Lung microvascular endothelial cell (primary cell): ENCODE measurements around the gene OSBPL1A. TPM values are rescaled to one million over a fixed set of nuclear protein-coding genes. Genes with fewer than 3 reads are reported as not detected.

ENCODE experiments used
- DNase-seq, 2 donors: peaks; one replicate each; pipeline versions ENCODE4 v3.0.0 to v3.0.0-alpha.2; 2010; ENCODE audit warnings: low read depth in 2 of 2
- total RNA-seq: library from RNA; depleted of rRNA; stranded (reverse); fragments of >200 nt; gene quantifications from 2 replicates; pipeline ENCODE4 v1.2.1, GENCODE V29; 2014

Gene OSBPL1A
- total RNA-seq, 1 donor from 2014 or later: 8.7 TPM

DNA sequence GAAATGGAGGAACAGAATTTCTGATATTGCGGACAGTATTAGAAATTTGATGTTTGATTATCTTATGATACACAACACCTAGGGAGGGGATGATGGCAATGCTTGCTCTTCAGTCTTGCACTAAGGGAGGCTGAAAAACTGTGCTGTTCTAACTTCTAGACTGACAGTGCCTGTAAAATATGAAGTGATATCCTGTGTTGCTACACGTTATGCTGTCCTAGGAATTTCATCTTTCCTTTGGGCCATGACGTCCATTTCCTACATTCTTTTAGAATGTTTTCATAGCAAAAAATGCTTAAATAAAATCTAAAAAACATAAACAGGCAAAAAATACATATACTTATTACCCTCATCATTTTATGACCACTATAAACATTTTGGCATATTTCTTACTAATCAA, 55.3 kb downstream of the OSBPL1A start:
- peak; percentile 59 to 74 for DNase-seq

GRCh38 chr18:24341361-24341760, 56.3 kb downstream of the OSBPL1A start:
- no peak for DNase-seq

DNA sequence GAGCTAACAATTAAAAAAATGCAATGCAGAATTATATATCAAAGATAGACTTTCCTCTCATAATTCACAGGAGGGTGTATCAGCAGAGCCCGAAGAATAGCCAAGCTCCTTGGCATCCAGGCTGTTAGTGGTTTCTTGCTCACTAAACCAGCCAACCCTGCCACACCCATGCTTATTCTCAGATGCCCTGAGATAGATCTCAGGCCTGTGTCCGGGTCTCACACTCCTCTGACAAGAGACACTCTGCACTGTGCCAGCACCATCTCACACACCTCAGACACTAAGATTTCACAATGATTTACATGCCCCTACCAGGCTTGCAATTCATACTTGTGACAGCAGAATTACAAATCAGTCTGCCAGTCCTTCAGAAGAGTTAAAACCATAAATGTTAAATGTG, 64.5 kb downstream of the OSBPL1A start:
- DNase-seq: no peak

DNA sequence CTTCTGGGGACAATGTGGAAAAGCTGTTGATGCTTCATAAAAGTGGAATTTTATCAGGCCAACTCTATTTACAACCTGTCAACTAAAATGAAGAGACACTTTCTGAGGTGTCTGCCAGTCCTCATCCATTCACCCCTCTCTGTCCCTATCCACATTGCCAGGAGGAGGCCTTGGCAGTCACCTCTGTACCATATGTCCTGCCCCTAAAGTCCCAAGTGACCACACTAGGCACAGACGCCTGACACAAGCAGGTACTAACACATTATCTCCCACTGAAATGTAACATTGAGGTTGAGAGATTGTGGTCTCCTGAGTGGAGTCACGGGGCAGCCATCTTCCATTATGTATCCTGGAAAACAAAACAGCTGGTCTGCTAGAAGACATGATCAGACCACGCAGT, 71.4 kb downstream of the OSBPL1A start:
- DNase-seq: no peak

- DNase-seq: peak; percentile 24 to 68
Measured at GRCh38 chr18:24322584-24323136, 75.0 kb downstream of the OSBPL1A start.

- no peak for DNase-seq
Measured at GRCh38 chr18:24321071-24321470, 76.6 kb downstream of the OSBPL1A start.

- DNase-seq: no peak
Measured at GRCh38 chr18:24319757-24320156, 77.9 kb downstream of the OSBPL1A start.

DNA sequence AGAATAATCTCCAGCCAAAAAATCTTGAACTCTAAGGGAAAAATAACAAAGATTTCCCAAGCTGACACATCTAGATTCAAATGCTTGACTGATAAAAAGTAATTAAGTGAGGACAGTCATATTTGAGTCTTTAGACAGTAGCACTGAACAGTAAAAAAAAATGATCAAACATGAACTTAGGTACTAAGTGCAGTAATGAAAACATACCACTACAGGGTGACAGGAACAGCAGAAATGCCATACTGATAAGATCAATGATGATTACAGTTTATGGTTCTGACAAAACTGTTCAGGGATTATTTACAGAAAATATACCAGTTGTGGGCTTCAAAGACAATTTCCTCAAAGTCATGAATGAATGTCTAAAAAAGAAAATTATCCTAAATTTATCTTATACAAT, 80.3 kb downstream of the OSBPL1A start:
- DNase-seq: peak in 1 of 2 donors; percentile 4

GRCh38 chr18:24315170-24315569, 82.5 kb downstream of the OSBPL1A start:
- DNase-seq: peak in 1 of 2 donors; percentile 1

DNA sequence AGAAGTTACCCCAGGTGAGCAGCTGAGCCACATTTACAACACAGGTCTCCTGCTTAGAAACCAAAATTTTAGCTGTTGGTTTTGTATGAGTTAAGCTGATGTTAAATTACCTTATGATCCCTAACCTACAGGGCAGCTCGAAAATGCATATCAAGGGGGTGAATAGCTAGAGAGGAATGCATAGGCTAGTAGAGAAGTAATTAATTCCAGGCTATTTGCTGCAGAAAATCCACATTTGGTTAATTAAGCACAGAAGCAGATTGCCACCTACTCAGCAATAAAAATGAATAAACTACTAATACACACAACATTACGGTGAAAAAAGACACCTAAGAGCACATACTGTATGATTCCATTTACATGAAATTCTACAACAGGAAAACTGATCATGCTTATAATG, 91.4 kb downstream of the OSBPL1A start:
- no peak for DNase-seq

- no peak for DNase-seq
Measured at GRCh38 chr18:24300703-24301102, 96.9 kb downstream of the OSBPL1A start.

DNA sequence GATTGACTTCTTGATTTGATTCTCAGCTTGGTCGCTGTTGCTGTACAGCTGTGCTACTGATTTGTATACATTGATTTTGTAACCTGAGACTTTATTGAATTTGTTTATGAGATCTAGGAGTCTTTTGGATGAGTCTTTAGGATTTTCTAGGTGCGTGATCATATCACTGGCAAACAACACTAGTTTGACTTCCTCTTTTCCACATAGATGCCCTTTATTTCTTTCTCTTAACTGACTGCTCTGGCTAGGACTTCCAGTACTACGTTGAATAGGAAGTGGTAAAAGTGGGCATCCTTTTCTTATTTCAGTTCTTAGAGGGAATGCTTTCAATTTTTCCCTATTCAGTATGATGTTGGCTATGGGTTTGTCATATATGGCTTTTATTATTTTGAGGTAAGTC, 101.3 kb downstream of the OSBPL1A start:
- DNase-seq: no peak

DNA sequence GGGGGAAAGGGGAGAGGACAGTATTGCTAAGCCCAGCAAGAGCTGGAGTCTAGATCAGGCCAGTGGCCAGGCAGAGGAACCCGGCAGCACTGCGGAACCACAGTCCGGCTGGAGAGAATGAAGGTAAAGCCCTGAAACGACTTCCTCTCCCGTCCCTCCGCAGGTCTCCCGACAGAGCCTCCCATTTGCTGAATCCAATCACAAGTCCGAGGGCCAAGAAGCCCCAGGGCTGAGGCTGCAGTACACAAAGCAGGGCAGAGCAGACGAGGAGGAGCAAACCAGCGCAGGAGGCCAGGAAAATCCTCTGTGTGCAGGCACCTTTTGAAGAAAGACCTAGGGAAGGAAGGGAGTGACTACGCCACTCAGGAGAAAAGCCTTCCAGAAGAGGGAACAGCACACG, 104.4 kb downstream of the OSBPL1A start:
- DNase-seq: no peak

DNA sequence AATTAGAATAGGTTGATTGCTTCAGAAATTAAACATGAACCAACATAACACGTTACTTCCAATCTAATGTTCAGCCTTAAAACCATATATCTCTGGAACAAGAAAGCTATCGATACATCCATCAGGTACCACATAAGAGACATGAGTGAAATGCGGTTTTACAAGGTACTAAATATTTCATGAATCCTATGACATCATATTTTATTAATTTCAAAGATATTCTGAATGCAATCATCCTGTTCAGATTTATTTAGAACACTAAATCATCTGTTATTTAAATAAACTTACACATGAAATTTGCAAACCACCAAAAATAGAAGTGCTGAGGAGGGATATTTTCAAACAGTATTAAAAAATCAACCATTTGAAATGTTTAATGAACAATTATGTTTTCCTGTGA, 119.0 kb downstream of the OSBPL1A start:
- DNase-seq: no peak

- no peak for DNase-seq
Measured at GRCh38 chr18:24277516-24278195, 120.0 kb downstream of the OSBPL1A start.

DNA sequence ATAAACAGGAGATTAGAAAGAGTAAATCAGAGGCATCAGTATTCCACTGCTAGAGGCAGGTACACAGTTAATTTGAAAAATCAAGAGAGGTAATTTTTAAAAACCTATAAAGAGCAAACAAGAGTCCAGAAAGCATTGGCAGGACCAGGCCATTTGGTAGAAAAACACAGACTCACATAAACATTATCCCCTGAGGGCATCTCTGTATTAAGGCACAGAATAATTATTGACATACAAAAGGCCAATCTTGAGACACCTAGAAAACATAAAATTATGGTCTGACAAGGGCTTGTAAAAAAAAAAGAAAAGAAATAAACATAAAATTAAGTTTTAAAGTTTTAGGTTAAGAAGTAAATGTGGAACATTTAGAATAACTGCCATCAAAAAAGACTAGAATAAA, 120.6 kb downstream of the OSBPL1A start:
- DNase-seq: no peak

DNA sequence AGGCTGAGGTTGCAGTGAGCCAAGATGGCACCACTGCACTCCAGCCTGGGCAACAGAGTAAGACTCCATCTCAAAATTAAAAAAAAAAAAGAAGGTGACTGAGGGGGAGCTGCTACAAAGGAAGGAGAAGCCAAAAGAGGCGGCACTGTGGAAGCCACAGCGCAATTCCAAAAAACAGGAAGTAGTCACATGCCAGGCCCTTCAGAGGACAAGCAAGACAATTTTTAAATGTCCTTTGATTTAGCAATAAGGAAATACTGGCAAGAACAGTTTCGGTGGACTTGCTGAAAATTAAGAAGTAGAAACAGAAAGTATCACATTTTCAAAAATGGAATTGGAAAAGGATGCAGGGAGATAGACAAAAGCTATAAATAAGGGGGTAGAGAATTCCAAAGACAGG, 122.8 kb downstream of the OSBPL1A start:
- DNase-seq: no peak

DNA sequence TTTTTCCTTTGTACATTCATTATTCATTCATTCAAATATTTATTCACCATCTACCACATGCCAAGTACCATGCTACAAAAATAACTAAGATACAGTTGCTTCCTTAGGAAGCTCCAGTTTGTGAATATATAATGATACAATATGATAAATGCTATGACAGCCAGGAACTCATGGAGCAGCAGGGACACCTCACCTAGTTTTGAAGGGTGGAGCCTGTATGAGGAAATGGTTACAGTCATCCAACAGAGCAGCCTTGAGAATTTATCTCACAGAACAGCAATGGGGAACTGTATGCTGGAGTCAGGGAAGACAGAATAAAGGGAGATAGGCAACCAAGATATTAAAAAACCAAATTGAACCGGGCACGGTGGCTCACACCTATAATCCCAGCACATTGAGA, 124.0 kb downstream of the OSBPL1A start:
- no peak for DNase-seq

GRCh38 chr18:24272229-24272525, 125.4 kb downstream of the OSBPL1A start:
- DNase-seq: no peak

DNA sequence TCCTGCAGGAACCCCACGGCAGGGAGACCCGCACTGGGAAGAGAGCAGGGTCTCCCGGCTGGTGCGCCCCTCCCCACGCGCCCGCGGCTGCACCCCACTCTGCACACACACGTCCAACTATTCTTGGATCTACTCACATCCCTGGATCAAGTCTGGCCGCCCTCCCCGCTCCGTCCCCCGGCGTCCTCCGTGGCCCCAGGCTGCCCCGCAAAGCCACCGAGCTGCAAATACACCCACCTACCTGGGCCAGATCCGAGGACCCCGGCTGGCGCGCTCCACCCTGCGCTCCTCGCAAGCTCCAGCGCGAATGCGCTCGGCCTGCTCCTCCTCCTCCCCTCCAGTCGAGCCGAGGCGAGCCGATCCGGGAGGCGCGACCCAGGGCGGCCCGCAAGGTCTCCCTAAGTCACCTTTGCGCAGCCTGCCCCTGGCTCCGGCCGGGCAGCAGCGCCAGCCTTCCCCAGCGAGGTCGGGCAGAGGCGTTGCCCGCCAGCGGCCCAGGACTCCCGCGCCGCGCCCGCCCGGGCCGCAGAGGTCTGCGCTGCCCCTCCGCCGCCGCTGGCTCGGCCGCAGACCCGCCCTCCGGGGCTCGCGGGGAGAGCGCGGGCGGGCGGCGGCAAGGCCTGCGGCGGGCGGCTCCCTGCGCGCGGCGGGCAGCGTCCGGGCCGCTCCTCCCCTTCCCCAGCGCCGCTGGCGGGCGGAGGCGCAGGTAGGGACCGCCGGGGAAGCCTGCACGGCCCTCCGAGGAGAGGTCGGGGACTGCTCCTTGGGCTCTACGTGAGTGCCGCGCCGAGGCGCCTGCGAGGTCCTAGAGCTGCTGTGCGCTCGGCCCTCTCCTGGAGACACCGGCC, 126.0 kb downstream of the OSBPL1A start:
- peak; percentile 75 to 76 for DNase-seq

DNA sequence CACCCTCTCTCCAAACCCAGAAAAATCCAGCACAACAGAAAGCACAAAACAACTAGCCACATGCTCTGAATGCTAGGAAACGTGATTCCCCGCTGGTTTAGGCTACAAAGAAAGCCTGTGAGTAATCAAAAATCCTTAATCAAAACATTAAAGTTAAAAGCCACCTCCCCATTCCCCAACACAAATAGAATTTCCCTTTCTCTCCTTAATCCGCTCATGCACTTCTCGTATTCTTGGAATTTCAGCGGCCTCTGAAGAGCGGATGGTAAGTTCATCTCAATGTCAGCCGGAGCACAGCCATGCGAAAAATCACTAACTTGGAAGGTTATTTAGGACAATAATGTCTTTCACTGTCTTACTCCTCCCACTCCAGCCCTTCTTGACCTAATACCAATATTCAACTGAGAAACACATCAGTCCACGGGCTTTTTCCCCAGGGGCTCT, 126.7 kb downstream of the OSBPL1A start:
- peak in 1 of 2 donors; percentile 12 for DNase-seq

- no peak for DNase-seq
Measured at GRCh38 chr18:24270358-24270936, 127.2 kb downstream of the OSBPL1A start.
